ENCODE data around the gene PPP2R5E.

The PPP2R5E gene

DNA sequence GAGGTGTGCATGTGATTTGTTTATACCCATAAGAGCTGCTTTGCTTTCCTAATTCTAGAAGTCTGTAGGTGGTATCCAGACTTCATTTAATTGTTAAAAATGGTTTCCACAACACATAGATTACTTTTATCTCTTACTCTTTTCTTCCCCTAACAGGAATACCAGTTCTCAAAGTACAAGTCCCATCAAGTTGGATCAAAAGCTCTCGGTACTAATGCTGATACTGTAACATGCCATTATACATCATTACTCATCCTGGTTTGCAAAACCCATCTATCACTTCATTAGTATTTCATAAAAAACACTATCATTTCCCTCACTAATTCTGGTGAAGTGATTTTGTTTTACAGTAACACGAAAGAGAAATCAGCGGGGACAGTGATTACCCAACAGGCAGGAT is 94.3 kb downstream of the PPP2R5E start:
- TF ChIP-seq CTCF (IDR thresholded peaks at IDR 0.05; ENCODE audit: low read depth, low read length): no peak
- DNase-seq (ENCODE audit: extremely low read depth, low read depth): no peak

DNA sequence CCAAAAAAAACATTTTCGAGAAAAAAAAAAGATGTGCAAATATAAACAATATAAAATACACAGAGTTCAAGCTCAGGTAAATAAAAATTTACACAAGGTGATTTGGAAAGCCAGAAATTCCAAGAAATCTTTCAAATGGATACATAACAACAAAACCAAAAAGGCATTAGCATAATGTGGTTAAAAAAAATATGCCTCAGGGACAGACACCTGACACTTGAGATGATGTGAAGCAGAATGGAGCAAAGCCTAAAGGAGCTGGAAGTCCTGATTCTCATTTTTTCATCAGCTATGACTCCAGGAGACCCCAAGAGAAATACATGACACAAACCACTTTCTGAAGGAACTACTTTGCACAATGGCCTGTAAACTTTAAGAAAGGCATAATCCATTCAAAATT is 98.6 kb downstream of the PPP2R5E start:
- DNase-seq (ENCODE audit: extremely low read depth, low read depth): no peak
- TF ChIP-seq CTCF (IDR thresholded peaks at IDR 0.05; ENCODE audit: low read depth, low read length): no peak

- DNase-seq (ENCODE audit: extremely low read depth, low read depth): no peak
- no peak for TF ChIP-seq CTCF (IDR thresholded peaks at IDR 0.05; ENCODE audit: low read depth, low read length)
Observed at GRCh38 chr14:63443988-63444387, 99.2 kb downstream of the PPP2R5E start.

GRCh38 chr14:63443361-63443760 is 99.8 kb downstream of the PPP2R5E start:
- TF ChIP-seq CTCF (IDR thresholded peaks at IDR 0.05; ENCODE audit: low read depth, low read length): no peak
- no peak for DNase-seq (ENCODE audit: extremely low read depth, low read depth)

DNA sequence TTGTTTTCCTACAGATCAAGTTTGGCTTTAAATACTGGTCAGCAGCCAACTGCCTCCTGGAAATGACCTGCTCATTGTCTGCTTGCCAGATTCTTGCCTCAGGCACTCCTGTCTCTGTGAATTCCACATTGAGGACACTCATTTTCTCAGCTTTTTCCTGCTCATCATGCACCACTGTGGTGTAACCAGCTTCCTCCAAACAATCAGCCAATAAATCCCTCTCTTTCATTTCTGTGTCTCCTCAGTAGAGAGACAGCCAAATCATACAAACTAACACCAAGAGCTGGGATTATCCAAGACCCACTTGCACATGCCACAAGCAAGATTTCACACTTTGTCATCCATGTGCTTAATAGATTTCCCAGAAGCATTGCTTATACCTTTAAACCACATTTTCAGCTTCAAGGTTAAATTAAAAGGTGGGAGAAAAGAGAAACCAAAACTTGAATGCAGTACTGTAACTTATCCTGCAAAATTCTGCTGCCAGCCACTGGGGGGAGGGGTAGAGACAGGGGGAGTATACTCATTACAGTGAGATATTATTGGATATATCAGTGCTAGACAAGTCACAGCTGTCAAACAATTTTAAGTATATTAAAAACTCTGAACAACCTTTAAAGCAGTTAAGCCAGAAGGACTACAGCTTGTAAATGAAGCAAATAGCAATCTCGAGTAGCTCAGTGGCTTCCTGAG is 105.0 kb downstream of the PPP2R5E start:
- TF ChIP-seq CTCF (IDR thresholded peaks at IDR 0.05; ENCODE audit: low read depth, low read length): peak; percentile 19; the same call in 1 of the 2 replicates
- DNase-seq (ENCODE audit: extremely low read depth, low read depth): peak; percentile 90

DNA sequence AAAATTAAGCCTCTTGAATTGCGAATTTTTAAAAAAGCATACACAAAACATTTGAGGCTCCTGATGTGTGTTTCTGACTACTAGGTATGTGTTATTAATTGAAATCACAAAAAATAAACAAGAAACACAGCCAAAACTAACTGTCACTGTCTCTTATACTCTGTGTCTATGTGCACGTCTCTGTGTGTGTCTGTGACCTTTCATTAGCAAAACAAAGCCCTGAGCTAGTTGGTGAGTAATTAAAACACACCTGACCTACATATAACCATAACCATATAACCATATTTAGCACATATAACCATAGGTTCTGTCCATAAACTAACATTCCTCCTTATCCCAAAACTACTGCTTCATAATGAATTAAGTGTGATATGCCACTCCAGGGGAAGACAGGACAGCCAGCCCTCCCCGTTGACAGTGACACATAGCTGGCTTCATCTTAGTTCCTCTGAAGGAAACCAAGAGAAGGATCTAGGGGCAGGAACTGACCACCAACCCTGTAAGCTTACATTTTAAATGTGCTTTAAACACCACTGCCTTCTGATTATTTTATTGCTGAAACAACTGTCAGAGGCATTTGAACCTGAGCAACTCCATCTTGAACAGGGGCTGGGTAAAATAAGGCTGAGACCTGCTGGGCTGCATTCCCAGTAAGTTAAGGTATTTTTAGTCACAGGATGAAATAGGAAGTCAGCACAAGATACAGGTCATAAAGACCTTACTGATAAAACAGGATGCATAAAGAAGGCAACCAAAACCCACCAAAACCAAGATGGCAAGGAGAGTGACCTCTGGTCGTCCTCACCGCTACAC is 106.7 kb downstream of the PPP2R5E start:
- DNase-seq (ENCODE audit: extremely low read depth, low read depth): no peak
- no peak for TF ChIP-seq CTCF (IDR thresholded peaks at IDR 0.05; ENCODE audit: low read depth, low read length)

DNA sequence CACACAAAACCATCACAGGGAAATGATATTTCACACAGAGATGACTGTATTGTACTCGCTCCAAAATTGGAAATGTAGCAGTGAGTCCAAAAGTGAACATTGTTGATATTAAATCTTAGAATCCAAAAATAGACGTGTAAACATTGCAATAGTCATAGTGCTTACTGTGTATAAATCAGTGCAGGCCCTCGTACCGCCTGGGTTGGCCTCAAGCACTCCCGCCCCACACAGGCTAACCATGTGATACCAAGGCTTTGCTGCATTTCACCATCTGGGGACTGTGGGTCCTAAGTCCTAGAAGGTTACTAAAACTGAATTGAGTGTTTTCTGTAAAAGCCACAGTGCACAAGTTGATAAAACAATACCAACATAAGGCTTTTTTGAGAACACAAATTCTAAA is 107.3 kb downstream of the PPP2R5E start:
- peak; percentile 83 for DNase-seq (ENCODE audit: extremely low read depth, low read depth)
- no peak for TF ChIP-seq CTCF (IDR thresholded peaks at IDR 0.05; ENCODE audit: low read depth, low read length)
